ENCODE data around the gene DCLK3. TPM values are rescaled to one million over a fixed set of nuclear protein-coding genes. Genes with fewer than 3 reads are reported as not detected.

Gene DCLK3
- polyA plus RNA-seq, 1 donor, result 4.5 TPM

DNA sequence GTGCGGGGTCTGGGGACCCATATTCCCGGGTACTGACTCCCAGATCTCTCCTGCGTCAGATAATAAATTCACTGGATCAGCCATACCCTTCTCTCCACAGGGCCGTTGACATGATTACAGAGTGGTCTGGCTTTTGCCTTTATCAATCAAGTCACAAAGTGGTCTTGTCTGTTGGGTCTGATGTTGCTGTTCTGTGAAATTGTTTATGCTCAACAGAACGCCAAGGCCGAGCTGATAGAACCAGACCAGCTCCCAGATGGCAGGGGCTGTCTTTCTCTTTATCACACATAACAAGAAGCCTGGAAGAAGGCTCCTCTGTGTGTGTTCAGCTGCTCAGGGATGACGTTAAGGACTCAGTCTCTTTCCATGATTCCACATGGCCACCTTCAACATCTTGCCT, 751 bp upstream of the DCLK3 start:
- no peak for DNase-seq

DNA sequence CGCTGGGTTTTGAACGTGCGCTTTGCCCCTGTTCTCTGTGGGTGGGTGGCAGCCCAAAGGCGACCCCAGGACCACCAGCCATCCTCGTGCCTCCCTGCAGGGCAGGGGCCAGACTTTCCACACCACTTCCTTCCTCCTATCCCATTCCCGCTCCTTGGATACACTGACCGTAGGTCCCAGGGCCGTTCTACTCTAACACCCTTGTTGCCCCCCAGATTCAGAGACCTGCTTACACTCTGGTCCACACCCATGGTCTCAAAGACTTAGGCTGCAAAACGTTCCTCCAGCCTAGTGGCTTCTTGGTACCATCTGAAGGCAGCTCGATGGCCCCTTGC, 318 bp upstream of the DCLK3 start:
- no peak for DNase-seq

DNA sequence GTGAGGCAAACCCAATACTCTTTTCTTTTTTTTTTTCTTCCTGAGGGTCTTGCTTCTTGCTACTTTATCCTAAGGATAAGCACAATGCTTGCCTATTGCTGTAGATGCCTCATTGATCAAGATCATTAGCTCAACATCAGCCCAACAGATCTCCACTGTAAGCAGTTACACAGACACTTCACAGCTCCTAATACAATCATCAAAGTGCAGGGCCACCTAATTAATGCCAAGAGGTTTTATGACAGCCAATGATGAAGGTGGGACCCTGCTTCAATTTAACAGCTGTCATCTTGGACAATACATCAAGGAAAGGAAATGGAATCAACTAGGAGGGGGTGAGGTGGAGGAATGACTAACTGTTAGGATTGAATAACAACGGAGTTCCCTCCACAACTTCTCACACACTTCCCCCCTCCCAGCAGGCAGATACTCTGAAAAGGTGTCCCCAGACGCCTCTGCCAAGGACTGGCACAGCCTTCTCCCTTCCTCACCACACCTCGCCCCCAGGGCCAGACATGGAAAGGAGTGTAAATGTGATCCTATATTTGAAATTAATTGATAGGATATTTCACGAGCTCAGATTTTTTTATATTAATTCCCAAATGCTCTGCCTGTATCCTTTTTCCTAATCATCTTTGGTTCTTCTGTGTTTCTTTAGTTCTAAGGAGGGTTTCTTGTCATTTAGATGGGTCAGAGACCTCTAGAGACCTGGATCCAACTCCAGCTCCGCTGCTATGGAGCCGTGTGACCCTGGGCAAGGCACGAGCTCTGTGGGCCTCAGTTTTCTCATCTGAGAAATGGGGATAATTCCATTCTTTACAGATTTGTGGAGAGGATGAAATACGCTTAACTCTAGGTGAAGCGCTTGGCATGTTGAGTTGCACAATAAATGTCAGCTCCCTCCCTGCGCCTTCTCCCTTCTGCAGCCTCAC, 1.2 kb downstream of the DCLK3 start:
- DNase-seq, result no peak

DNA sequence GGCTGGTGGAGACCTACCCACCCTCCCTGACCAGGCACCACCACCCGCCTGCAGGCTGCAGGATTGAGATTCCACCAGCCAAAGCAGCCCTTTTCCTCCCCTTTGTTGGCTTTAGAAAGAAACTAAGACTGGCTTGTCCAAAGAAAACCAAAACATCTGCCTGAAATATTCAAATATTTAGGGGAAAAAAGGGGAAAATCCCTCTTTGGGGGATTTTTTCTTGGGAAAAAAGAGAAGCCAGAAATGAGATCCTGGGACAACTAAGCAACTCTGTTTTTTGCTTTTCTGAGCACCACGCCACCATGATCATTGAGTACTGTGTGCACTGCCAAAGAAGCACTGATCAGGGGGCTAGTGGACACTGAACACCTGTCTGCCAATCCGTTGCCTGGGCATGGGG, 2.6 kb downstream of the DCLK3 start:
- DNase-seq, result no peak

DNA sequence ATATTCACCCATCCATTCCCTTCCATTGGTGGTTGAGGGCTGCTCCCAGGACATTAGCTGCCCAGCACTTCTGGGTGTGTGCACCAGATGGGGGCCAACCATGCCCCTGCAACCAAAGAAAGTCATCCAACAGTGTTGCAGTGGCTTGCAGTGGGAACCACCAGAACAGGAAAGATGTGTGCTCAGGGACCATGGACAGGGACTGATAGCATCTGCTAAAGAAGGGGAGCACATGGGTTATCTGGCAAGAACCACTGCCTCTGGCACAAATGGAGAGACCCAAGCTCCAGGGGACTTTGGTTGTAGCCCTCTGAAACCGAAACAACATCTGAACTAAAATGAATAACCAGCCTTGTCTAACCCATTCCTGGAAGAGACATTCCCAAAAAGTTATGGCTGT, 8.1 kb downstream of the DCLK3 start:
- DNase-seq, result no peak

DNA sequence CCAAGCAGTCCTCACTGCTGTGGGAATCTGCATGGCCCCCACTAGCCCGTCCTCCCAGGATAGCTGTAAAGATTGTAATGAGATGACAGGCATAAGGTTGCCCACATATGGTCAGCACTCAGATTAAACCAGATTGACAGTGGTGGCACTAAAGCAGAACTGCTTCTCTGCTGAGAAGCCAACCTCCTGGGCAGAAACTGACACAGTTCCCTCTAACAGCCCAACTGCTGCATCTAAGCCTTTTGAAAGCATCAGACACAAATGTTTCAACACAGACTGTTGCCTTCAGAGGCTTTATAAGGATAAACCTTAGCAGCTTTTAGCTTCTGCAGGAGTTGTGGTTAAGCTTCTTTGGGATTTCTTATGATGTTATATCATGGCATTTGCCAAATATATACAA, 13.0 kb downstream of the DCLK3 start:
- DNase-seq, result no peak

DNA sequence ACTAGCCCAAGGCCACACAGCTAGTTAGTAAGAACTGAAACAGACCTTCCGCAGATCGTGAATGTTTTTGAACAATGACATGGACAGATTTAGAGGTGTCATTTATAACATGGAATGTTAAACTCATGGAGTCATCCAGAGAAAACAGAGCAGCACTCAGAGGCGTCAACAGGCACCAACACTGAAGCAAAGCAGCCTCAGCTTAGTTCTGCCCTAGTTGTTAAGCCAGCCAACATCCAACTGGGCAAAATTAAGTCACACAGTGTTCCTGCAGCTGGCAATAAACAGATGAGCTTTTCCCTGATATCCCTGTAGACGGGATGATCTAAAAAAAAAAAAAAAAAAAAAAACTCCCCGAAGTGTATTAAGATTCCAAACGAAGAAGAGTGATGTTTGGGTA, 13.6 kb downstream of the DCLK3 start:
- DNase-seq, result no peak

DNA sequence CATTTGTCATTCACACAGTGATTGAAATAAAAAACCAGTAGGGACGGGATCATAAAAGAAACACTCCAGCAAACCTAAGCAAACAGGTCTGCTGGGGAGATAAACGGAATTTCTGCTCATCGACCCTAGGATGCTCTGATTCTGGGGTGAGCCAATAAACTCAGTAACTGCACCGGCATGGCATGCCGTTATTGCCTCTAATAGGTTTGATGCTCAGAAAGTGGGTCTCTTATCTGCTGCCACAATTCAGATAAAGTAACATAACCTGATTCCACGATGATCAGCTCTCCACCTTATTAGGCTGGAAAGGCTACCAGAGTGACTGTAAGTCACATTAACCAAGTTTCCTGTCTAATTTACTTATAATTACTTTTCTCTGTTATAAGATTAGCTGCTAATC, 19.6 kb downstream of the DCLK3 start:
- DNase-seq, result no peak

DNA sequence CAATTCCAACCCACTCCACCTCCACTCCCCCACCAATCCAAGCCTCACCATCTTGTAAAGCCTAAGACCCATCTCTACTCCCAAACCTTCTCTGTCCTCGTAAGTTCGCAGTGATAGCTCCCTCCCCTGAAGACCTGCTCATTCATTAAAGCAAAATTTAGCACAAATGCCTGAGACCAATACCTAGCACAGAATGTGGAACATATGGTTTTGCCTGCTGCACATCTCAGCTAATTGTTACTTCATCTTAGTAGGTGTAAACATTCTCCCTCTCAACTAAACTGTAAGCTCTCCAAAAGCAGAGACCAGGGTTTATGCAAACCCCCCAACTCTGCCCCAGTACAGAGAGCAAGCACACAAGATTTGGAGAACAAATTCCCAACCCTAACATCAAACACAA, 20.5 kb downstream of the DCLK3 start:
- DNase-seq, result no peak

DNA sequence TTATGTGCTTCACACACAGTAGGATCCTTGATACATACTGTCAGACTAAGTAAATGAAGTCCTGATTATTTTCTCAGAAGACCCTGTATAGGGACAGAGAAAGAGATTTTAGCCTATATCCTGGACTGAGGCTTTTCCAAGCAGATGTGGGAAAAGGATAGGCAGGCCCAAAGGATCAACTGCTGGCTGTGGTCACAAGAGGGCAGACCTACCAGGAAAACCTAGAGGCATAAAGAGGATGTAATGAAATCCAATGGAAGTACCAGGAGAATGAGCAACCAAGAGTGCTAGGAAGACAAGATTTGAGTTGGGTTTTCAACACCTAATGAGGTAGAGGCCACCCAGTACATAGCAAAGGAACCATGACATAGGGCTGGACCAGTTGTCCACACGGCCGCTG, 23.1 kb downstream of the DCLK3 start:
- DNase-seq, result no peak

DNA sequence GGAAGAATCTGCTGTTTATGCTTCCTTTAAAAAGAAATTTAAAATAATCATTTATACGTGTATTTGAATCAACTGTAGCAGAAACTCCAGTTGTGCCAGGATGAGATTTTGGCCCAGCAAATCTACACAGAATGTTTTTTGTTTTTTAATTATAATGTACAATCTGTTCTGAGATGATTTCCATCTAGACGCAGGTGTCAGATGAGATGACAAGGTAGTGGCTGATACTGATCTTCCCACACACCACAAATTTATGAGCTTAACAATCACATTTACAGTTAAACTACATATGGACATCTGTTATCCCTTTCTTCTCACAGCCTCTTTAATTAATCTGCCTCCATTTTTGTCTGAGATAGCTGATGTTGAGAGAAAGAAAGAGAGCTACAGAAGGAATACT, 23.6 kb downstream of the DCLK3 start:
- DNase-seq, result no peak

DNA sequence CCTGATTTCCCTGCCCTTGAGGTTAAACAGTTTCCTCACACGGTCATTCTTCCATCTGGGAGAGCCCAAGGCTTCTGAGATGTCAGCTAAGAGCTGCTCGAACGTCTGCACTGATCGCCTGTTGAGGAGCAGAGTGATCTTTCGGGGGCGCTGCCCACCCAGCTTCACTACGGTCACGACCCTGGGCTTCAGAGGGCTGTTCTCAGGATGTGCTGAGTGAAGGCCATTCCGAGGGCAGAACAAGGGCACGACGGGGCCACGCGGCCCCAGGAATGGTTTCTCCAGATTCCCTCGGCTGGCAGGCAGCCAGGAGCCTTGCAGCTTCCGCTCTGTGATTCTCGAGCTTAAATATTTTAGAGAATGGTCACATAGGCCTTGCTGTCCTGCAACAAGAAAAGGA, 25.7 kb downstream of the DCLK3 start:
- peak; percentile 42 for DNase-seq

DNA sequence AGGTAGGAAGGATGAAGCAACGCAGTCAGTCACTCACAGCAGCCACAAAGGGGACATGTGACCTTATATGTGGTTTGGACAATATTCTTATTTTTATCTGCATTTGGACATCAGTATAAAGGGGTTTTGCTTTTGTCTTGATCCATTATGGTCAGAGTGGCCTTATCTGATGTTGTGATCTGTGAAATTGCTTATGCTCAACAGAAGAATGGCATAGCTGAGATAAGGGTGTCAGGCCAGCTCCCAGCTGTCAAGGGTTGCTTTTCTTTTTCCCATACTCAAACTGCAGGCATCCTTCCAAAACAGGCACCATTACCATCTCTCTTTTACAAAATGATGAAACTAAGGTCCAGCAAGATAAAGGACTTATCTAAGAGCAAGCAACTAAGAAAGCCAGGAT, 28.1 kb downstream of the DCLK3 start:
- no peak for DNase-seq

DNA sequence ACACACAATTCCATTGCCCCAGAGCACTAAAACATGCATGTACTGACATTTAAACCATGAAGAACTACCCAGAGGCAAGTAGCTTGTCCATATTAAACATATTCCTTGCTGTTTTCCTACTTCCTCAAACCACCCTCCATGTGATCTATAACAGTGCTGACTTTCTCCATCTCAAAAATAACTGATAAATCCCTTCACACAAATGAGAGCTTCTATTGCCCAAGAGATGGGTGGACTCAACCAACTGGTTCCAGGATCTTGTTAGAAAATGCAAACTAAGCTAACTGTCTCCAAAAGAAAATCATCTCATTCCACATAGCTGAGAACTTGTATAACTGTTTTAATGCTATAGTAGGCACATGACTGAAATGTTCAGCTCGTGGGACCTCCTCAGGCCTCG, 29.6 kb downstream of the DCLK3 start:
- DNase-seq, result no peak

DNA sequence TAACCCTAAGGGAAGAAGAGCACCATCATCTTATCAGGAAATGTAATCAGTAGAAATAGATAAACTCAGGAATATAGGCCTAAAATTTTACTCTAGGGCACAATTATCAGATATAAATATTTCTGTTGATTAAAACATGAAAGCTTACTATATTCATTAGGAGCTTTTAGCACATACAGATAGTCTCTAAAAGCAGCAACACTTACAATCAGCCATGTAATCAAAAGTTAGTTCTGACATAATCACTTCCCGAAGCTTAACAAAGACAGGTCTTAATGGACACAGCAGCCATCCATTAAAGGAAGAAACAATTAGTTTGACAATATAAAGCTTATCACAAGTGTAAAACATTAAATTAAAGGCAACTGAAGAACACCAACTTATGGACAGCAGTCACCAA, 30.6 kb downstream of the DCLK3 start:
- DNase-seq, result no peak

DNA sequence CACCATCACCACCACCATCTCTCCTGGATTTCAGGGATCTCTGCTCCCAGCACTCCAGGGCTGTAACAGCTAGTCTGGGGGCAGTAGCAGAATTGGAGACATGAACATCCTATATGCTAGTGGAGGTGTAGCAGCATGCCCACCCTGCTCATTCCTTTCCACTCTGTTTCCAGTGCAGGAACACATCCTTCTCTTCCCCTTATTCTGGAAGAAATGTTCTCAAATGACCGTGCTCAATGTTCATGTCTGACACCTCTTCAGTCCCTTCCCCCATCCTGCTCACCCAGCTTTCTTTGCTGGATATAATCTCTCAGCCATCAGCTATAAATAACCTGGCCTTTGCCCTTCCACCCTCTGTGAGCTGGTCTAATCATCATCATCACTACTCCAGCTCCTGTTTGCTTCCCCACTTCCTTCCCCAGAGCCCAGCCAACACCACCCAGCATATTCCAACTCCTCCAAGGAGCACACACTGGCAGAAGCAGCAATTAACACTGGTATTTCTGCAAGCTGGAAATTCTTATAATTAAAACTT, 31.1 kb downstream of the DCLK3 start:
- DNase-seq, result no peak

DNA sequence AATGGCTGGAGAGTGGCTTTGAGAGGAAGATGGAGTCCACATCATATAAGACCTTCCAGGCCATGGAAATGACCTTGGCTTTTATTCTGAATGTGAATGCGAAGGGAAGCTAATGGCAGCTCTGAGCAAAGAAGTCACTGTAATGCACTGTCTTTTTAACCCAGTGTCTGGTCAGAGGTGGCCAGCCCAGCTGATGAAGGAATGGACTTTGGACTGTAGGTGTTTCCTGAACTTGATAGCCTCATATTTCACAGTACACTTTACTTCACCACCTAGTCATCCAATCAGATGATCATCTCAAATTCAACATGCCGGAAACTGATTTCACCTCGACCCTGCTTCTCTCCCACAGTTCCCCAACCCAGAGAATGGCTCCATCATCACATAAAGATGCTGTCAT, 33.4 kb downstream of the DCLK3 start:
- no peak for DNase-seq

DNA sequence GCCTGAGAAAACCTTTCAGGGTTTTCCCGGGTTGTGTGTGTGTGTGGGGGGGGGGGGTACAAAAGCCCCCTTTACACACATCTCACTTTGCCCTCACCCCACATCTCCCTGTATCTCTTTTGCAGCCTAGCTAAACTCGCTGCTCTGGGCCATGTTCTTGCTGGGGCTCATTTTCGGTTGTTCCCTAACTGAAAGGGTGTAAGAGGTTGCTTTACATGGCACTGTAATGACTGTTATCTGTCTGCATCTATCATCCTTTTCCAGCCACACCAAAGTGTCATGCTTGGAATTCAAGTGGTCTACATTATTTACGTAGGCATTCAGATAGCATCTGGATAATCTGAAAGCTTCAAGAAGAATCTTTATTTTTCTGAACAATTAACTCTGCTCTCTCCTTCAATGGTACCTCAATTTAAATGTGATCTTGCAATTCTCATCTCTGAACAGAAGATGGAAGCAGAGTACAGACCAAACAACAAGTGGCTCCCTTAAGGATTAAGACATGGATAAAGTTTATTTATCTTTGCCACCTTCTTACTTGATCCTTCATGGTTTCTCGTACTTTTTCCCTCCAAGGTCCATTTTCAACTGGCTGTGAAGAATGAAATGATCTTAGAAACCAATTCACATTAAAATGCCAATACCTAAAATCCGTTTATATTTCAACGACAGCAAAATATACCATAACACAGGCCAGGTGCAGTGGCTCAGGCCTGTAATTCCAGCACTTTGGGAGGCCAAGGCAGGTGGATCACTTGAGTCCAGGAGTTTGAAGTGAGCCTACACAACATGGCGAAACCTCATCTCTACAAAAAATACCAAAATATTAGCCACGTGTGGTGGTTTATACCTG, 34.9 kb downstream of the DCLK3 start:
- DNase-seq, result peak; percentile 38

DNA sequence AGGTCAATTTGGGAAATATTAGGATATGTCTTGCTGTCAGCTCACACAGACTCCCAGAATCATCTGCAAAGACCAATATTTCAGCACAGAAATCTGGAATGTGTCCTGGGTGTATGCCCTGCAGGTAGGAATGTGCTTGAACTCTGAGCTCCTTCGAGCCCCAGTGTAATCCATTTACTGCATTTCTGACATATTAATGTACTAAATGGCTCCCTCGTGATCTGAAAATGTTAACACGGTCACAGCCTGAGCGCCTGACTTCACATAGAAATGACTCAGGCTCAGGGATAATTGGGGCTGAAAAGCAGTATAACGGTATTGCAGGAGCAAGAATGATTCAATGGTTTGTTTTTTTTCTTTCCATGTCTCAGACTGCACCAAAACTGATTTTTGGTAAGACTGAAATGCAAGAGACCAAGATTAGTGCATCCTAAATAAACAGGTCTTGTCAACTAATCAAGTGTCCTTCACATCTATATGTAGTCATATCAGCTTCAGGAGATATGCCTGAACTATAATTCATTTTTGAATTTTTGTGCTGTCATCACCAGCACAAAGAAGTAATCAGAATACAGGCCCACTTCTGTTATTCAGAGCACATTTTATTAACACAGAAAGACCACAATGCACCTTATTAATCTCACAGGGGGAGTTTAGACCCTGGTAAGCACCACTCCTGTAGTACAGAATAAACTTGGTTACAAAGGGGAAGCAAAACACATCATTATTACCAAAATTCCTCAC, 49.8 kb downstream of the DCLK3 start:
- no peak for DNase-seq

DNA sequence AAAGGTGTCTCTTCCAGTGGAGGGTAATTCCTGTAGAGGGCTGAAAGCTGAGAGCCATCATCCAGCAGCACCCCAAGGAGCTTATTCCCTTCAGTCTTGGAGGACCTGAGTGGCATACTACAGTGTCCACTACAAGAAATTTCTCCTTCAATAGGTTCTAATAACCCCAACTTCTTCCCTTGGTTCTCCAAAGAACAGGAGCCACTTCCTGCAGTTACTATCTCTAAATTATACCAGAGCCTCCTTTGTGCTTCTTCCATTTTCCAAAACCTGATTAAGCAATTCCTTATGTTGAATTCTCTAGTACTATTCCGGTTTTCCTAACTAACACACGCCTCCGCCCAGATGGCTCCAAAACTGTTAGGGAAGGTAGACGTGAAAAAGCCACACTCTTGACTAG, 50.4 kb downstream of the DCLK3 start:
- DNase-seq, result no peak

DNA sequence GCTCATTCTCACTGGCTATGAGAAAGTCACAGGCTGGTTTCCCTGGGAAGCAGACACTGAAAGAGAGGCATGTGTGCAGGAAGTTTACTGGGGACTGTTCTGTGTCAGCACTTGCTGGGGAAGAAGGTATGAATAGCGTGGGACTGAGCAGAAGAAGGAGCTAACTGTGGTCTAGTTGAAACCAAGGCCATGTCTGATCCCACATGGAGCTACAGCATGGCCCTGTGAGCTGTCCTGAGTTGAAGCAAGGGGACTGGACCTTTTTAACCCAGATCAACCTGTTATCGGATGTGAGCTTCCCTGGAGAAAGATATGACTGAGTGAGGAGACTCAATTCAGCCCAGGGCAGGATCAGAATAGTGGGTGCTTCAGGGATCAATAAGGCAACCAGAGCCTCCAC, 53.7 kb downstream of the DCLK3 start:
- no peak for DNase-seq

DNA sequence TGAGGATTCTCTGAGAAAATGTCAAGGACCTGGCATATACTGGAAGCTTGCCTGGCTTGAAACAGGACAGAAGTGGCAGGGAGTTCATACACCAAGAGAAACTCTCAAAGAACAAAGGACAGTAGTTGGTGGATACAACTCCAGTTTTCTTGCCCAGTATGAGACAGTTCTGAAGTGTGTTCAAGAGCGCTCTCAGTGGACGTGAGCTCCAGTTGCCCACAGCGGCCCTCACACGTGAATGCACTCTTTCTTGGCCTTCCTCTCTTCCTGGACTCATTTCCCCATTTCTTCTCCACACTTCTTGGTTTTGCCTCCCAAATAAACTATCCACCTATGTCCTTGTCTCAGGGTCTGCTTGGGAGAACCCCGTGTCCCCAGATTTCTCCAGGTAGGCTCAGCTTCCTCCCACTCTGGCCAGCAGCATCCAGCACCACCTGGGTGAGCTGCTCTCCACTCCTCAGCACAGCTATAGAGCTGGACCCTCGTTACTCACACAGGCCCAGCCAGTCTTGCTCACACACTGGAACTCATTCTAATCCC, 54.5 kb downstream of the DCLK3 start:
- no peak for DNase-seq

DNA sequence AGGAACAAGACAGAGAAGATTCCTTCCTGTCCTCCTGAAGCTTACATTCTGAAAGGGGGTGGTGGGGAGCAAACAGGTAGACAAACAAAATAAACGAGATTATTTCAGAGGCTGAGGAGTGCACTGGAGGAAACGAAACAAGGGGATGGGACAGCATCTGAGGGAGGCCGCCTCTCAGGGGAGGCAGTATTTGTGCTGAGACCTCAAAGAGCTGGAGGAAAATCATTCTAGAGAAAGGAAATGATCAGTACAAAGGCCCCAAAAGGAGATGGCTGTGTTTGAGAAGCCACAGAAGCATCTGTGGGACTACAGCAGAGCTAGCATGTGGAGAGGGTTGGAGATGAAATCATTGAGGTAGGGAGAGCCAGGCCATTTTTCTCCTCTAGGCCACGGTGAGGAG, 55.1 kb downstream of the DCLK3 start:
- DNase-seq, result no peak
